ENCODE results near the gene DBN1.
A peak's percentile ranks its signal among the peaks of the same experiment; 100 is the strongest.

The DBN1 gene

DNA sequence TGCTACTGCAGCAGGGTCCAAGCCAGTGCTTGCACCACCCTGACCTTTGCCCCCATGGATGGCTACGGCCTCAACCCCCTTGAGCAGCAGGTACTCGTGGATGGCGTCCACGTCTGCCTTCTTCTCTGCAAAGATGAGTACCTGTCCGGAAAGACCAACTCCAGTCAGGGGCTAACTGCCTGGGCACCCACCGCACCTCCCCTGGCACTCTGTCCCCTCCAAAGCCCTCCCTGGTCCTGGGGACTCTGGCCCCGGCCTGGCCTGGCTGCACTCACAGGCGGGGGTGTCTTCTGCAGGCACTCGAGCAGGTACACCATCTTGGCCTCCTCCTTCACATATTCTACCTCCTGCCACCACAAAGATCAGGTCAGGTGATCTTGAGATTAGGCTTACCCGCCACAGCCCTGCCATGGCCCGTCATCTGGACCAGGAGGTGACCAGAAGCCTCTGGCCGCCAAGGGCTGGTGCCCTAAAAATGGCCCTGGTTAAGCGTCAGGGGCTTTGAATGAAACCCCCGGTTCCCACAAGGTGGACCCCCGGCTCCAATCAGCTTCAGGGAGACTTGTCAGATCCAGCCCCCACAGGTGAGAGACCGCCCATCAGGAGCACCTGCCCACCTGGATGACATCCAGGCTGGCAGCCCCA, 39.4 kb upstream of the DBN1 start:
- Histone ChIP-seq H4K20me1 (ENCODE audit: insufficient read depth, low read length) (no peaks in the 10 kb centered on the region), H2AFZ (ENCODE audit: low read depth, low read length) (no peak overlapping the region), H3K4me3 (ENCODE audit: low read length) (no peak overlapping the region), H3K4me2 (ENCODE audit: low read length) (no peak overlapping the region), H3K27ac (ENCODE audit: low read length) (no peak overlapping the region), H3K9me3 (ENCODE audit: insufficient read depth, low read length) (no peaks in the 10 kb centered on the region; the same call in 1 of the 2 replicates), H3K4me1 (ENCODE audit: low read length) (peaks cover 42% of the 10 kb centered on the region), H3K79me2 (ENCODE audit: low read length) (peaks cover 20% of the 10 kb centered on the region), H3K27me3 (ENCODE audit: low read depth, low read length) (no peaks in the 10 kb centered on the region), H3K9ac (ENCODE audit: low read length) (no peak overlapping the region), H3K36me3 (replicated peaks; ENCODE audit: low read depth, low read length) (peaks cover 36% of the 10 kb centered on the region)
- TF ChIP-seq, protein P1, sequence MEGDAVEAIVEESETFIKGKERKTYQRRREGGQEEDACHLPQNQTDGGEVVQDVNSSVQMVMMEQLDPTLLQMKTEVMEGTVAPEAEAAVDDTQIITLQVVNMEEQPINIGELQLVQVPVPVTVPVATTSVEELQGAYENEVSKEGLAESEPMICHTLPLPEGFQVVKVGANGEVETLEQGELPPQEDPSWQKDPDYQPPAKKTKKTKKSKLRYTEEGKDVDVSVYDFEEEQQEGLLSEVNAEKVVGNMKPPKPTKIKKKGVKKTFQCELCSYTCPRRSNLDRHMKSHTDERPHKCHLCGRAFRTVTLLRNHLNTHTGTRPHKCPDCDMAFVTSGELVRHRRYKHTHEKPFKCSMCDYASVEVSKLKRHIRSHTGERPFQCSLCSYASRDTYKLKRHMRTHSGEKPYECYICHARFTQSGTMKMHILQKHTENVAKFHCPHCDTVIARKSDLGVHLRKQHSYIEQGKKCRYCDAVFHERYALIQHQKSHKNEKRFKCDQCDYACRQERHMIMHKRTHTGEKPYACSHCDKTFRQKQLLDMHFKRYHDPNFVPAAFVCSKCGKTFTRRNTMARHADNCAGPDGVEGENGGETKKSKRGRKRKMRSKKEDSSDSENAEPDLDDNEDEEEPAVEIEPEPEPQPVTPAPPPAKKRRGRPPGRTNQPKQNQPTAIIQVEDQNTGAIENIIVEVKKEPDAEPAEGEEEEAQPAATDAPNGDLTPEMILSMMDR (IDR thresholded peaks at IDR 0.05; ENCODE audit: low read depth, low read length), result no peak
- no peak for TF ChIP-seq EZH2phosphoT487 (IDR thresholded peaks at IDR 0.05; ENCODE audit: low read depth)

- peaks cover 36% of the 10 kb centered on the region for H3K36me3 ChIP-seq (replicated peaks; ENCODE audit: low read depth, low read length)
- H2AFZ ChIP-seq (ENCODE audit: low read depth, low read length), result no peak overlapping the region
- no peak overlapping the region for H3K4me2 ChIP-seq (ENCODE audit: low read length)
- H3K9ac ChIP-seq (ENCODE audit: low read length), result no peak overlapping the region
- H3K27me3 ChIP-seq (ENCODE audit: low read depth, low read length), result no peaks in the 10 kb centered on the region
- H3K9me3 ChIP-seq (ENCODE audit: insufficient read depth, low read length), result no peaks in the 10 kb centered on the region; the same call in 1 of the 2 replicates
- TF ChIP-seq, protein P1 (IDR thresholded peaks at IDR 0.05; ENCODE audit: low read depth, low read length), result no peak
- no peak for TF ChIP-seq EZH2phosphoT487 (IDR thresholded peaks at IDR 0.05; ENCODE audit: low read depth)
- H3K4me1 ChIP-seq (ENCODE audit: low read length), result peaks cover 42% of the 10 kb centered on the region
- H3K79me2 ChIP-seq (ENCODE audit: low read length), result peaks cover 16% of the 10 kb centered on the region
- no peak overlapping the region for H3K4me3 ChIP-seq (ENCODE audit: low read length)
- H3K27ac ChIP-seq (ENCODE audit: low read length), result no peak overlapping the region
- H4K20me1 ChIP-seq (ENCODE audit: insufficient read depth, low read length), result no peaks in the 10 kb centered on the region
Measured at GRCh38 chr5:177511796-177512675, 38.6 kb upstream of the DBN1 start.

DNA sequence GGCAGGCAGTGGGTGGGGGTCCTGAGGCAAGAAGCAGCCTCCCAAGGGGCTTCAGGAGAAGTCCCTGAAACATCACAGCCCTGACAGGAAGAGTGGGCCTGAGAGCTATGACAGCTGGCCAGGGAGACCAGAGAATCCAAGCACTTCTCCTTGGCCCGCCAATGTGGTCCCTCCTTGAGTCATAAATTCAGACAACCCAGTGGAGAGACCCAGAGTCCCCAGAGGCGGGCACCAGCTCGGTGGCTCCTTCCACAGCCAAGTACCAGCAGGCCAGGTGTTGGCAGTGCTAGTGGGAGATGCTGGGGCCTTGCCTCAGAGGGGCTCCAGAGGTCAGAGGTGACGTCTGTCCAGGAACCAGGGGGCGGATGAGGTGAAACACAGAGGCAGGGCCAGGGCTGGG, 37.7 kb upstream of the DBN1 start:
- Histone ChIP-seq H3K9ac (ENCODE audit: low read length) (0 out of 2 replicates have a peak overlapping the region, but pooled peaks have one; percentile 3), H3K36me3 (replicated peaks; ENCODE audit: low read depth, low read length) (peaks cover 36% of the 10 kb centered on the region), H3K9me3 (ENCODE audit: insufficient read depth, low read length) (no peaks in the 10 kb centered on the region; the same call in 1 of the 2 replicates), H3K4me1 (ENCODE audit: low read length) (peaks cover 42% of the 10 kb centered on the region), H3K27me3 (ENCODE audit: low read depth, low read length) (no peaks in the 10 kb centered on the region), H4K20me1 (ENCODE audit: insufficient read depth, low read length) (no peaks in the 10 kb centered on the region), H3K4me2 (ENCODE audit: low read length) (peak overlapping the region; percentile 56; the same call in 1 of the 2 replicates), H3K79me2 (ENCODE audit: low read length) (peaks cover 12% of the 10 kb centered on the region), H3K27ac (ENCODE audit: low read length) (peak overlapping the region; percentile 48), H3K4me3 (ENCODE audit: low read length) (no peak overlapping the region), H2AFZ (ENCODE audit: low read depth, low read length) (no peak overlapping the region)
- TF ChIP-seq, protein P1 (IDR thresholded peaks at IDR 0.05; ENCODE audit: low read depth, low read length), result no peak
- no peak for TF ChIP-seq EZH2phosphoT487 (IDR thresholded peaks at IDR 0.05; ENCODE audit: low read depth)

GRCh38 chr5:177510567-177511053, 37.2 kb upstream of the DBN1 start:
- peak overlapping the region; percentile 48 for H3K27ac ChIP-seq (ENCODE audit: low read length)
- H3K9me3 ChIP-seq (ENCODE audit: insufficient read depth, low read length), result no peaks in the 10 kb centered on the region; the same call in 1 of the 2 replicates
- TF ChIP-seq, protein P1 (IDR thresholded peaks at IDR 0.05; ENCODE audit: low read depth, low read length), result no peak
- TF ChIP-seq EZH2phosphoT487 (IDR thresholded peaks at IDR 0.05; ENCODE audit: low read depth), result no peak
- no peaks in the 10 kb centered on the region for H4K20me1 ChIP-seq (ENCODE audit: insufficient read depth, low read length)
- H3K4me2 ChIP-seq (ENCODE audit: low read length), result peak overlapping the region; percentile 56
- peaks cover 36% of the 10 kb centered on the region for H3K4me1 ChIP-seq (ENCODE audit: low read length)
- no peak overlapping the region for H2AFZ ChIP-seq (ENCODE audit: low read depth, low read length)
- peaks cover 6% of the 10 kb centered on the region for H3K79me2 ChIP-seq (ENCODE audit: low read length)
- no peak overlapping the region for H3K4me3 ChIP-seq (ENCODE audit: low read length)
- 0 out of 2 replicates have a peak overlapping the region, but pooled peaks have one; percentile 3 for H3K9ac ChIP-seq (ENCODE audit: low read length)
- H3K27me3 ChIP-seq (ENCODE audit: low read depth, low read length), result no peaks in the 10 kb centered on the region
- H3K36me3 ChIP-seq (replicated peaks; ENCODE audit: low read depth, low read length), result peaks cover 34% of the 10 kb centered on the region
